MM.1S (cell line): ENCODE data around the gene SNTA1.

Experiments
- EZH2phosphoT487 ChIP-seq: fragments of 300-600 bp; sonication (generic); IDR thresholded peaks from 2 replicates; pipeline ENCODE4 v1.6.1; 2018; ENCODE audit warnings: antibody characterized with exemption, low read length
- TF ChIP-seq, protein P1 (sequence below): fragments of 300-600 bp; sonication (generic); IDR thresholded peaks from 2 replicates; pipeline ENCODE4 v1.5.1; 2016; ENCODE audit warnings: antibody characterized with exemption, low read length, mixed read lengths

DNA sequence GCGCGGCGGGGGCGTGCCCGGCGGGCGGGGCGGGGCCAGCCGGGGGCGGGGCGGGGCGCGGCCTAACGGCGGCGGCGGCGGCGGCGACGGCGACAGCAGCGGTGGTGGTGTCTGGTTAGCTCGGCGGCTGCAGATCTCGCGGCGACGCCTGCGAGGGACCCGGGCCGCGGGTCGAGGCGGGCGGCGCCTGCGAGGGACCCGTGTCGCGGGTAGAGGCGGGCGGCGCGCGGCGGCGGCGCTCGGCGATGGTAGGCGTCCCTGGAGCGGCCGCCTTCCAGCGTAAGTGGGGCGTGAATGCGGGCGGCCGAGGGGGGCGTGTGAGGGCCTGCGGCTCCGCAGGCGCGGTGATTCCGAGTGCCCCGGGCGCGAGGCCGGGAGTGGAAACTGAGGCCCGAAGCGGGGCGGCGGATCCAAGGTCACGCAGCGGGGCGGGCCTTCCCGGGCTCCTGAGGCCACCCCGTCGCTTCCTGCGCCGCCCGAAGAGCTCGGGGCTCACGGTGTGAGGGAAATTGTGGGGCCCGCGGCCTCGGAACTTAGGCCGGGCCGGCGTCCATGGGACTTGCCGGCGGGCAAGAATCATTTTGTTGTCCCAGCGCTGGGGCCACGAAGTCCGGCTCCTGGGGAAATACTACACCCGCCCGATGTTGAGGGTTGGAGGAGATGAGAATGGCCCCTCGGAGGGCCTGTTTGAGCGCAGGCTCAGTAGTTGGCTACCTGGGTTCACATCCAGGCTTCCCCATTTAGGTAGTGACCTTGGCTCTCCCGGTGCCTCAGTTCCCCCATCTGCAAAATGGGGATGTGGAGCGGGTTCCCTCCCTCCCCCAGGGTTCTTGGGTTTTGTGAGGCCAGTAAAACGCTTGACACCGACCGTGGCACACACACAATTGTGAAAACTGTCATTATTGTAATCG is 46.7 kb upstream of the SNTA1 start, which contains the start of gene CBFA2T2:
- TF ChIP-seq, protein P1, sequence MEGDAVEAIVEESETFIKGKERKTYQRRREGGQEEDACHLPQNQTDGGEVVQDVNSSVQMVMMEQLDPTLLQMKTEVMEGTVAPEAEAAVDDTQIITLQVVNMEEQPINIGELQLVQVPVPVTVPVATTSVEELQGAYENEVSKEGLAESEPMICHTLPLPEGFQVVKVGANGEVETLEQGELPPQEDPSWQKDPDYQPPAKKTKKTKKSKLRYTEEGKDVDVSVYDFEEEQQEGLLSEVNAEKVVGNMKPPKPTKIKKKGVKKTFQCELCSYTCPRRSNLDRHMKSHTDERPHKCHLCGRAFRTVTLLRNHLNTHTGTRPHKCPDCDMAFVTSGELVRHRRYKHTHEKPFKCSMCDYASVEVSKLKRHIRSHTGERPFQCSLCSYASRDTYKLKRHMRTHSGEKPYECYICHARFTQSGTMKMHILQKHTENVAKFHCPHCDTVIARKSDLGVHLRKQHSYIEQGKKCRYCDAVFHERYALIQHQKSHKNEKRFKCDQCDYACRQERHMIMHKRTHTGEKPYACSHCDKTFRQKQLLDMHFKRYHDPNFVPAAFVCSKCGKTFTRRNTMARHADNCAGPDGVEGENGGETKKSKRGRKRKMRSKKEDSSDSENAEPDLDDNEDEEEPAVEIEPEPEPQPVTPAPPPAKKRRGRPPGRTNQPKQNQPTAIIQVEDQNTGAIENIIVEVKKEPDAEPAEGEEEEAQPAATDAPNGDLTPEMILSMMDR = no peak
- no peak for TF ChIP-seq EZH2phosphoT487
